CD4-positive, alpha-beta T cell (primary cell): ENCODE data around the gene RAB44. TPM values are rescaled to one million over a fixed set of nuclear protein-coding genes. Genes with fewer than 3 reads are reported as not detected.
"Not testable (repeated sequence)": the region's sequence is repeated elsewhere in the genome, so short reads cannot be mapped to it uniquely, and the experiment has no call there.

Experiments used
- ATAC-seq: fragments of 200-7000 bp; cut with Tn5 transposase; one replicate; pipeline ENCODE4 v1.10.0; 2022; ENCODE audit warnings: mild to moderate bottlenecking; ENCODE audit not compliant: poor library complexity
- CTCF ChIA-PET: fragments of 350-600 bp; sonication (Branson Sonifier 250); formaldehyde crosslinking; loops from one replicate; lab custom pipeline; 2021; ENCODE audit warnings: antibody characterized with exemption, inconsistent platforms; lab: Charles Lee
- POLR2A ChIA-PET: fragments of 350-600 bp; sonication (Branson Sonifier 250); formaldehyde crosslinking; loops from one replicate; lab custom pipeline; 2021; ENCODE audit warnings: antibody characterized with exemption, inconsistent platforms; lab: Charles Lee
- DNase-seq, 14 experiments: peaks; one replicate each; pipeline ENCODE4 v3.0.0-alpha.2; 2013 to 2020; ENCODE audit warnings: mixed read lengths in 2 of 14
- H3K27ac ChIP-seq, 2 donors: one replicate each; pipeline versions ENCODE4 v1.5.1 to v1.7.0; 2013; ENCODE audit warnings: low read length in 2 of 2, low read depth in 1 of 2, mild to moderate bottlenecking in 1 of 2
- H3K27me3 ChIP-seq, 2 experiments: 1 replicate in 1 of 2; 2 replicates in 1 of 2; pipeline versions ENCODE4 v1.6.1 to v1.7.0; 2013; ENCODE audit warnings: low read length in 2 of 2, control low read depth in 1 of 2, mild to moderate bottlenecking in 1 of 2, moderate library complexity in 1 of 2; ENCODE audit not compliant: insufficient read depth in 2 of 2, control insufficient read depth in 1 of 2
- H3K36me3 ChIP-seq: one replicate; pipeline ENCODE4 v1.6.1; 2013; ENCODE audit warnings: low read length, control low read depth; ENCODE audit not compliant: insufficient read depth
- H3K4me1 ChIP-seq: one replicate; pipeline ENCODE4 v1.6.1; 2013; ENCODE audit warnings: low read length, control low read depth; ENCODE audit not compliant: insufficient read depth
- H3K4me3 ChIP-seq: one replicate; pipeline ENCODE4 v1.5.1; 2013; ENCODE audit warnings: mild to moderate bottlenecking, low read length, moderate library complexity
- H3K9me3 ChIP-seq, 2 experiments: 1 replicate in 1 of 2; 2 replicates in 1 of 2; pipeline versions ENCODE4 v1.6.1 to v1.7.0; 2013; ENCODE audit warnings: low read length in 2 of 2, mild to moderate bottlenecking in 2 of 2, control low read depth in 1 of 2, moderate library complexity in 1 of 2; ENCODE audit not compliant: control insufficient read depth in 1 of 2, insufficient read depth in 1 of 2
- H3K27ac Mint-ChIP-seq: one replicate; pipeline ENCODE4 v1.8.0; 2020; ENCODE audit warnings: mixed read lengths
- H3K27me3 Mint-ChIP-seq: one replicate; pipeline ENCODE4 v1.8.0; 2021; ENCODE audit warnings: mixed read lengths
- H3K36me3 Mint-ChIP-seq: one replicate; pipeline ENCODE4 v1.8.0; 2021; ENCODE audit warnings: low read depth, mixed read lengths
- H3K4me1 Mint-ChIP-seq: one replicate; pipeline ENCODE4 v1.8.0; 2021; ENCODE audit warnings: low read depth, mixed read lengths
- H3K4me3 Mint-ChIP-seq: one replicate; pipeline ENCODE4 v1.8.0; 2020; ENCODE audit warnings: mild to moderate bottlenecking, mixed read lengths
- H3K9me3 Mint-ChIP-seq: one replicate; pipeline ENCODE4 v1.8.0; 2020; ENCODE audit warnings: mixed read lengths
- intact Hi-C, 2 experiments: fragments of 100-400 bp; cut with DNase I in 1 of 2; cut with micrococcal nuclease in 1 of 2; formaldehyde crosslinking; loops; one replicate each; pipeline versions ENCODE4 v1.15.1 to v1.9.0; 2023 to 2025; cut with DNase I, micrococcal nuclease
- total RNA-seq, 174 experiments: library from RNA in 2 of 174; stranded (reverse) in 2 of 174; gene quantifications; one replicate each; pipeline ENCODE4 v1.2.3 and lab custom pipeline; 2021 to 2026
- TF ChIP-seq, protein P1 (sequence below): fragments of 200-600 bp; IDR thresholded peaks from one replicate; pipeline ENCODE4 v1.8.0; 2022; ENCODE audit warnings: antibody characterized with exemption, mild to moderate bottlenecking

RAB44 gene
- total RNA-seq, 2 experiments from 2014 or later: 0.22 TPM

DNA sequence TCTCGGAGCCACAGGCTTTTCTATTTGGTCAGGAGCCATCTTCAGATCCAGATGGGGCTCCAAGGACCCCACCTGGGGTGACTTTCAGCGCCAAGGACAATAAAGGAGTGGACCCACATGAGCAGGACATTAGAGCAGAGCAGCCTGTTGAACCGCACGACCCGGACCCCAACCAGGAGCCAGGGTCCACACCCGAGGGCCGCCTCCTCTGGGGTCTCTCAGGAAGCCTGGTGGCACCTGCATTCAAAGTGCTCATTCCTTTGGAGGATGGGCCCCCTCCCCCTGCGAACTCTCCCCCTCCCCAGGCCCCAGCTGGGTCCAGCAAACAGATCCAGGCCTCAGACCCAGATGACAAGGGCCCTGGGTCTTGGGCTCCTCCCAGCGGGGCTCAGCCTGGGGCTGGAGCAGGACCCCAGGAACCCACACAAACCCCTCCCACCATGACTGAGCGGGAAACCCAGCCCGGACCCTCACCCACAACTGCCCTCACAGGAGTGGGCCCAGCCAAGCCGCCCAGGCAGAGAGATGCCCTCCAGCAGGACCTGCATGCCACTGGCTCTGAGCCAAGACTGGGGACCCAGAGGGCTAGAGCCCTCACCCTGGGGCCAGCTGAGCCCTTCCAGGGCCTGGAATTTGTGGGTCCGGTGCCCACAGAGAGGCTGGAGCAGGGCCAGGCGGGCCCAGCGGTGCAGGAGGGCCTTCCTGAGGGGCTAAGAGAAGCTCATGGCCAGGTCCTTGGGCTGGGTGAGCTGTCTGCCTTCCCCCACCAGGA is 23.9 kb downstream of the RAB44 start:
- intact Hi-C loops: no loop called here
- Mint-ChIP-seq H3K36me3 (no peaks in the 10 kb centered on the region), H3K27ac (no peak overlapping the region), H3K4me1 (no peaks in the 10 kb centered on the region), H3K4me3 (no peak overlapping the region), H3K27me3 (no peaks in the 10 kb centered on the region), H3K9me3 (no peaks in the 10 kb centered on the region)
- Histone ChIP-seq H3K27ac (no peak overlapping the region), H3K9me3 (no peaks in the 10 kb centered on the region), H3K4me1 (no peaks in the 10 kb centered on the region), H3K36me3 (no peaks in the 10 kb centered on the region), H3K4me3 (no peak overlapping the region), H3K27me3 (no peaks in the 10 kb centered on the region)
- TF ChIP-seq, protein P1, sequence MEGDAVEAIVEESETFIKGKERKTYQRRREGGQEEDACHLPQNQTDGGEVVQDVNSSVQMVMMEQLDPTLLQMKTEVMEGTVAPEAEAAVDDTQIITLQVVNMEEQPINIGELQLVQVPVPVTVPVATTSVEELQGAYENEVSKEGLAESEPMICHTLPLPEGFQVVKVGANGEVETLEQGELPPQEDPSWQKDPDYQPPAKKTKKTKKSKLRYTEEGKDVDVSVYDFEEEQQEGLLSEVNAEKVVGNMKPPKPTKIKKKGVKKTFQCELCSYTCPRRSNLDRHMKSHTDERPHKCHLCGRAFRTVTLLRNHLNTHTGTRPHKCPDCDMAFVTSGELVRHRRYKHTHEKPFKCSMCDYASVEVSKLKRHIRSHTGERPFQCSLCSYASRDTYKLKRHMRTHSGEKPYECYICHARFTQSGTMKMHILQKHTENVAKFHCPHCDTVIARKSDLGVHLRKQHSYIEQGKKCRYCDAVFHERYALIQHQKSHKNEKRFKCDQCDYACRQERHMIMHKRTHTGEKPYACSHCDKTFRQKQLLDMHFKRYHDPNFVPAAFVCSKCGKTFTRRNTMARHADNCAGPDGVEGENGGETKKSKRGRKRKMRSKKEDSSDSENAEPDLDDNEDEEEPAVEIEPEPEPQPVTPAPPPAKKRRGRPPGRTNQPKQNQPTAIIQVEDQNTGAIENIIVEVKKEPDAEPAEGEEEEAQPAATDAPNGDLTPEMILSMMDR: no peak
- CTCF ChIA-PET: no interaction called here
- DNase-seq: no peak
- POLR2A ChIA-PET: no interaction called here
- no peak for ATAC-seq

DNA sequence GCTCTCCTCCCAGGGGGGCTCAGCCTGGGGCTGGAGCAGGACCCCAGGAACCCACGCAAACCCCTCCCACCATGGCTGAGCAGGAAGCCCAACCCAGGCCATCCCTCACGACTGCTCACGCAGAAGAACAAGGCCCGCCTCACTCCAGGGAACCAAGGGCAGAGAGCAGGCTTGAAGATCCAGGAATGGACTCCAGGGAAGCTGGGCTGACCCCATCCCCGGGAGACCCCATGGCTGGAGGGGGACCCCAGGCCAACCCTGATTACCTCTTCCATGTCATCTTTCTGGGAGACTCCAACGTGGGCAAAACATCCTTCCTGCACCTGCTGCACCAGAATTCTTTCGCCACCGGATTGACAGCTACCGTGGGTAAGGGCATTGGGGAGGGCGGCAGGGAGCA is 24.7 kb downstream of the RAB44 start:
- CTCF ChIA-PET: no interaction called here
- H3K27me3 ChIP-seq: no peaks in the 10 kb centered on the region
- no peak overlapping the region for H3K4me3 ChIP-seq
- H3K4me1 ChIP-seq: peaks cover under 1% of the 10 kb centered on the region
- H3K27ac ChIP-seq: no peak overlapping the region
- ATAC-seq (no peak), DNase-seq (no peak)
- Mint-ChIP-seq H3K27me3 (no peaks in the 10 kb centered on the region), H3K4me1 (peaks cover 6% of the 10 kb centered on the region), H3K4me3 (no peak overlapping the region), H3K9me3 (no peaks in the 10 kb centered on the region), H3K36me3 (no peaks in the 10 kb centered on the region), H3K27ac (no peak overlapping the region)
- POLR2A ChIA-PET: no interaction called here
- TF ChIP-seq, protein P1: no peak
- intact Hi-C loops: no loop called here
- H3K36me3 ChIP-seq: no peaks in the 10 kb centered on the region
- no peaks in the 10 kb centered on the region for H3K9me3 ChIP-seq

DNA sequence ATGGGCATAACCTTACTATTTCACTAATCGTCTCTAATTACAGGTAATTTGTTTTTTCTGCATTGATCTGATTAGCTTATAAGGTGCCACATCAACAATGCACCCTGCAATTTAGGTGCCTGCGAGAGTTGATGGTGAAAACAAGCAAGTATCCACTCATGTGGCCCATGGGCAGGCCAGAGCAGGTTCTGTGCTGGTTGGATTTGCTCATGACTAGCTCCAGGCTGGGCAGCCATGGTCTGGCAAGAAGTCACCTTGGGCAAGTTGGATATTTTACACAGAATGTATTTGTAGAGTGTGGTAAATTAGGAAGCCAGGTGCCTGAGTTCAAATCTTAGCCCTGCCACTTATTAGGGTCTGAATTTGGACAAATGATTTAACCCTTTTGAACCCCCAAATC is 25.3 kb downstream of the RAB44 start:
- TF ChIP-seq, protein P1: no peak
- no peaks in the 10 kb centered on the region for H3K9me3 ChIP-seq
- H3K4me3 ChIP-seq: no peak overlapping the region
- no peak overlapping the region for H3K27ac ChIP-seq
- ATAC-seq (no peak), DNase-seq (no peak)
- Mint-ChIP-seq H3K4me1 (peaks cover 12% of the 10 kb centered on the region), H3K27ac (no peak overlapping the region), H3K9me3 (no peaks in the 10 kb centered on the region), H3K36me3 (no peaks in the 10 kb centered on the region), H3K4me3 (no peak overlapping the region), H3K27me3 (no peaks in the 10 kb centered on the region)
- intact Hi-C loops: no loop called here
- POLR2A ChIA-PET: no interaction called here
- H3K36me3 ChIP-seq: no peaks in the 10 kb centered on the region
- CTCF ChIA-PET: interaction anchor here (0.6 kb wide), 1 partner anchor 1697 kb away, joined by 3 read pairs; no protein-coding TSS in a partner anchor
- H3K27me3 ChIP-seq: no peaks in the 10 kb centered on the region
- peaks cover 6% of the 10 kb centered on the region for H3K4me1 ChIP-seq

DNA sequence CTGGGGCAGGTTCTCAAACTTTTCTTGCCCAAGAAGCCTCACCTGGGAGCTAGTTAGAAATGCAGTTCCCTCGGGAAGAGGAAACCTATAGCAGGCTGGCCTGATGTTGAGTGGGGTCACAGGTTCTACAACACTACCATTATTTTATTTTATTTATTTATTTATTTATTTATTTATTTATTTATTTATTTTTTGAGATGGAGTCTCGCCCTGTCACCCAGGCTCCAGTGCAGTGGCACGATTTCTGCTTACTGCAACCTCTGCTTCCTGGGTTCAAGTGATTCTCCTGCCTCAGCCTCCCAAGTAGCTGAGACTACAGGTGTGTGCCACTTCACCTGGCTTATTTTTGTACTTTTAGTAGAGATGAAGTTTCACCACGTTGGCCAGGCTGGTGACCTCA is 26.4 kb downstream of the RAB44 start:
- H3K4me3 Mint-ChIP-seq, POLR2A ChIA-PET: not testable (repeated sequence)

More for the DNA sequence above, 26.4 kb downstream of the RAB44 start:
- H3K27me3 ChIP-seq, ATAC-seq, H3K9me3 Mint-ChIP-seq, intact Hi-C loops, H3K27ac Mint-ChIP-seq, H3K36me3 Mint-ChIP-seq, H3K36me3 ChIP-seq, DNase-seq, H3K27ac ChIP-seq, H3K9me3 ChIP-seq, H3K27me3 Mint-ChIP-seq, H3K4me3 ChIP-seq: not testable (repeated sequence)
- CTCF ChIA-PET: interaction anchor here (1.3 kb wide), 2 partner anchors 35 to 212 kb away, joined by 3 to 5 read pairs; no protein-coding TSS in a partner anchor
- peaks cover 15% of the 10 kb centered on the region for H3K4me1 ChIP-seq
- H3K4me1 Mint-ChIP-seq: peaks cover 15% of the 10 kb centered on the region
